NCI-H1092 treated with DMSO at 0.1 percent for 48 hours (cell line): Measurements from ENCODE around the gene CNTROB.

ENCODE experiments used
- DNase-seq: peaks from one replicate; lab custom pipeline; 2025; lab: John Stamatoyannopoulos, UW

The CNTROB gene

GRCh38 chr17:7984904-7985303, 52.9 kb downstream of the CNTROB start:
- no peak for DNase-seq

GRCh38 chr17:7987112-7987893, 55.3 kb downstream of the CNTROB start:
- DNase-seq: no peak

- peak; percentile 40 for DNase-seq
These were observed 56.8 kb downstream of the CNTROB start for GRCh38 chr17:7988750-7989178.

GRCh38 chr17:7989781-7990655, 58.0 kb downstream of the CNTROB start:
- peak; percentile 52 for DNase-seq

GRCh38 chr17:7992516-7992915, 60.5 kb downstream of the CNTROB start:
- DNase-seq: no peak

- DNase-seq: no peak
These were observed 60.9 kb downstream of the CNTROB start for GRCh38 chr17:7992924-7993323.

- no peak for DNase-seq
These were observed 62.1 kb downstream of the CNTROB start for GRCh38 chr17:7993972-7994589.

GRCh38 chr17:7995724-7996123, 63.7 kb downstream of the CNTROB start:
- no peak for DNase-seq

GRCh38 chr17:7997186-7997585, 65.2 kb downstream of the CNTROB start:
- peak; percentile 12 for DNase-seq
